Body of pancreas (tissue), 4 donors: ENCODE measurements around the gene ITPRID1. TPM values are rescaled to one million over a fixed set of nuclear protein-coding genes. Genes with fewer than 3 reads are reported as not detected.
"Not testable (repeated sequence)": the region's sequence is repeated elsewhere in the genome, so short reads cannot be mapped to it uniquely, and the experiment has no call there.

Experiments used
- ATAC-seq: fragments of 150-250 bp; one replicate; pipeline ENCODE4 v1.9.1; 2016
- DNase-seq, 4 donors: peaks; one replicate each; pipeline ENCODE4 v3.0.0-alpha.2; 2019
- H3K27ac ChIP-seq, 4 donors: fragments of 200-600 bp; sonication (generic); 1 replicate in 3 of 4; 2 replicates in 1 of 4; pipeline versions ENCODE4 v1.5.1 to v1.6.1; 2016 to 2019; ENCODE audit warnings: mild to moderate bottlenecking in 1 of 4, mixed read lengths in 1 of 4, moderate library complexity in 1 of 4
- H3K27me3 ChIP-seq, 2 donors: fragments of 200-600 bp; sonication (generic); one replicate each; pipeline ENCODE4 v1.6.0; 2016; ENCODE audit warnings: mild to moderate bottlenecking in 1 of 2
- H3K36me3 ChIP-seq, 2 donors: fragments of 200-600 bp; sonication (generic); replicated peaks in 1 of 2; 2 replicates each; pipeline ENCODE4 v1.5.1; 2016; ENCODE audit warnings: low read depth in 2 of 2; ENCODE audit not compliant: insufficient read depth in 1 of 2
- H3K4me1 ChIP-seq: fragments of 200-600 bp; sonication (generic); one replicate; pipeline ENCODE4 v1.6.0; 2016
- H3K4me3 ChIP-seq, 2 donors: fragments of 200-600 bp; sonication (generic); 1 replicate in 1 of 2; 2 replicates in 1 of 2; pipeline ENCODE4 v1.5.1; 2016 to 2019
- H3K9me3 ChIP-seq, 3 donors: fragments of 200-600 bp; sonication (generic); 1 replicate in 2 of 3; 2 replicates in 1 of 3; pipeline ENCODE4 v1.5.1; 2016
- POLR2A ChIP-seq, 3 donors: fragments of 450-650 bp; IDR thresholded peaks; one replicate each; pipeline ENCODE4 v1.6.1; 2016; ENCODE audit warnings: antibody characterized with exemption in 3 of 3, mild to moderate bottlenecking in 2 of 3
- WGBS, 2 donors: methylation state at CpG; one replicate each; pipeline ENCODE4 v1.1.5; 2017; 5-methylcytosine and 5-hydroxymethylcytosine counted together
- intact Hi-C: fragments of 100-400 bp; cut with DNase I; formaldehyde crosslinking; loops from one replicate; pipeline ENCODE4 v1.15.1; 2023
- total RNA-seq, 2 donors: library from RNA; depleted of rRNA; stranded (reverse); fragments of >200 nt; gene quantifications; one replicate each; pipeline ENCODE4 v1.1.0, GENCODE V29; 2016
- TF ChIP-seq, protein P1 (sequence below), 7 experiments: fragments of 450-650 bp in 4 of 7; fragments of 200-600 bp in 3 of 7; sonication (generic) in 3 of 7; IDR thresholded peaks; one replicate each; pipeline ENCODE4 v1.5.1; 2016 to 2019; ENCODE audit warnings: antibody characterized with exemption in 7 of 7

ITPRID1 gene
- total RNA-seq, 2 donors from 2014 or later, result not detected

DNA sequence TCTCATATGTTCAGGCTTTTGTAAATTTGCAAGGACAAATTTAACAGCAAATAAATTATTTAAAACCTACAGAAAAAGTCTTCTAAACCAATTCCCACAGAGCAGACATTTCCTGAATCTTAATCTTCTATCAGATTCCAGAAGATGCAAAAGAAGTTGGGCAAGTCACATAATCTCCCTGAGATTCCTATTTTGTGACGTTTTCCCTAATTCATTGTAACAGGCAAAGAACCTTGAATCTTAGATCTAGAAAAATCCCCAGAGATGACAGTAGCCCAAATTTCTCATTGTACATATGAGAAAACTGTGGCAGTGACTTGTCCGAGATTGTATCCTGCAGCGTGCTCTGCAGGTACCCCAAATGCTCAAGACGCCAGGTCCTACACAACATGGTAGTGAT is 4.9 kb downstream of the ITPRID1 start:
- TF ChIP-seq, protein P1, sequence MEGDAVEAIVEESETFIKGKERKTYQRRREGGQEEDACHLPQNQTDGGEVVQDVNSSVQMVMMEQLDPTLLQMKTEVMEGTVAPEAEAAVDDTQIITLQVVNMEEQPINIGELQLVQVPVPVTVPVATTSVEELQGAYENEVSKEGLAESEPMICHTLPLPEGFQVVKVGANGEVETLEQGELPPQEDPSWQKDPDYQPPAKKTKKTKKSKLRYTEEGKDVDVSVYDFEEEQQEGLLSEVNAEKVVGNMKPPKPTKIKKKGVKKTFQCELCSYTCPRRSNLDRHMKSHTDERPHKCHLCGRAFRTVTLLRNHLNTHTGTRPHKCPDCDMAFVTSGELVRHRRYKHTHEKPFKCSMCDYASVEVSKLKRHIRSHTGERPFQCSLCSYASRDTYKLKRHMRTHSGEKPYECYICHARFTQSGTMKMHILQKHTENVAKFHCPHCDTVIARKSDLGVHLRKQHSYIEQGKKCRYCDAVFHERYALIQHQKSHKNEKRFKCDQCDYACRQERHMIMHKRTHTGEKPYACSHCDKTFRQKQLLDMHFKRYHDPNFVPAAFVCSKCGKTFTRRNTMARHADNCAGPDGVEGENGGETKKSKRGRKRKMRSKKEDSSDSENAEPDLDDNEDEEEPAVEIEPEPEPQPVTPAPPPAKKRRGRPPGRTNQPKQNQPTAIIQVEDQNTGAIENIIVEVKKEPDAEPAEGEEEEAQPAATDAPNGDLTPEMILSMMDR (IDR thresholded peaks at IDR 0.05), result no peak
- no peak for TF ChIP-seq POLR2A (IDR thresholded peaks at IDR 0.05)
- no peak for DNase-seq
- no peak for ATAC-seq
- Histone ChIP-seq H3K27ac (no peak overlapping the region), H3K27me3 (no peaks in the 10 kb centered on the region), H3K4me1 (no peaks in the 10 kb centered on the region), H3K4me3 (no peak overlapping the region), H3K36me3 (no peaks in the 10 kb centered on the region), H3K9me3 (no peaks in the 10 kb centered on the region)
- intact Hi-C loops, result no loop called here
- 74 to 77% methylated on average over 4 of the region's 4 CpGs for WGBS, 2 donors

DNA sequence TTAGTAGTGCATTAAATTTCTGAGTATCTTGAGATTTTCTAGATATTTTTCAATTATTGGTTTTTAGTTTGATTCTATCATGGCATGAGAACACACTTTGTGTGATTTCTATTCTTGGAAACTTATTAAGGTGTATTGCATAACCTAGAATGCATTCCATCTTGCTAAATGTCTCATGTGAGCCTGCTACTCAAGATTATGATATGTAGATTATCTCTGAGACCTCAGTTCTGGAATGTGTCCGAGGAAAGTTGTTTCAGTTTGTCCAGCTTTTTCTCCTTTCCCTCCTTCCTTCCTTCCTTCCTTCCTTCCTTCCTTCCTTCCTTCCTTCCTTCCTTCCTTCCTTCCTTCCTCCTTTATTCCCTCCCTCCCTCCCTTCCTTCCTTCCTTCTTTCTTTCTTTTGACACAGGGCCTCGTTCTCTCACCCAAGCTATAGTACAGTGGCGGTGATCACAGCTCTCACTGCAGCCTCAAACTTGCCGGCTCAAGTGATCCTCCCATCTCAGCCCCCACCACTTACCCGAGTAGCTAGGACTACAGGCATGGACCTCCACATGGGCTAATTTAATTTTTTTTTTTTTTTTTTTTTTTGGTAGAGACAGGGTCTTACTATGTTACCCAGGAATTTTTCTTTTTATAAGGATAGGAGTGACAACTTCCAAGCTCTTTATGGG is 7.6 kb downstream of the ITPRID1 start:
- H3K27ac ChIP-seq, result no peak overlapping the region

DNA sequence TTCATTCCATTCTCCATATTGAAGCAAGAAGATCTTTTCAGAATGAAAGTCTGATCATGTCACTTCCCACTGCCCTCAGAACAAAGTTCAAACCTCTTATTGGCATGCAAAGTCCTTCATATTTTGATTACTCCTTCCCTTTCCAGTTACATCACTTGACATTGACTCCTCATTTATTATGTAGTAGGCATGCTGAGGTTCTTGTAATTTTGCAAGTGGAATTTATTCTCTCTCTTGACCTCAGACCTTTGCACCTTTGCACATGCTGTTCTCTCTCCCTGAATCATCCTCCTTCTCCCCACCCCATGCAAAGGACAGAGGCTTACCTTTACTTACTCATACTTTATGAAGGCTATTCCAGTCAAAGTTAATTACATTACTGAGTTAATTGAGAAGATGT is 13.0 kb downstream of the ITPRID1 start:
- ATAC-seq, result no peak
- Histone ChIP-seq H3K36me3 (no peaks in the 10 kb centered on the region), H3K4me3 (no peak overlapping the region), H3K27me3 (no peaks in the 10 kb centered on the region), H3K4me1 (no peaks in the 10 kb centered on the region), H3K9me3 (no peaks in the 10 kb centered on the region), H3K27ac (no peak overlapping the region)
- no peak for DNase-seq
- TF ChIP-seq, protein P1 (IDR thresholded peaks at IDR 0.05), result no peak
- no peak for TF ChIP-seq POLR2A (IDR thresholded peaks at IDR 0.05)
- intact Hi-C loops, result no loop called here

More for the DNA sequence above, 7.6 kb downstream of the ITPRID1 start:
- no peak for TF ChIP-seq POLR2A (IDR thresholded peaks at IDR 0.05)
- TF ChIP-seq, protein P1 (IDR thresholded peaks at IDR 0.05), result no peak
- no peaks in the 10 kb centered on the region for H3K9me3 ChIP-seq
- 74 to 80% methylated on average over 5 of the region's 5 CpGs for WGBS, 2 donors
- no peaks in the 10 kb centered on the region for H3K4me1 ChIP-seq
- intact Hi-C loops, result no loop called here
- H3K27me3 ChIP-seq, result no peaks in the 10 kb centered on the region
- ATAC-seq (no peak), DNase-seq (no peak)
- H3K4me3 ChIP-seq, result no peak overlapping the region
- H3K36me3 ChIP-seq, result no peaks in the 10 kb centered on the region

DNA sequence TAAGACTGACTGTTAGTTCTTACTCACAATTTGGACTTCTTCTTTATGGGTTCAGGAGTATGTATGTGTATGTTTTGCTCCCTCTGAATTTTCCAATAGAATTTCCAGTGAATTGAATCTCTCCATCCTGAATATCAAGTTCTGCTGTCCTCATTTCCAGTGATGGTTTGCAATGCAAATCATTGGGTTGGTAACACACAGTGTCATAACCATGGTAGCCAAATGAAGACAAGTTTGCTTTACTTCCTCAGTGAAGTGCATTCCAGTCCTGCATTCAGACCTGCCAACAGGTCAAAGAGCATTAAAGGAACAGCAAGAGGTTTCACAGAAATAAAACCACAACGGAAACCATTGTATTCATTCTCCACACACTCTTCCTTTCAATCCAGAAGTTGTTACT is 15.2 kb downstream of the ITPRID1 start:
- Histone ChIP-seq H3K27ac (no peak overlapping the region), H3K4me3 (no peak overlapping the region), H3K9me3 (peaks cover 0 to 3% (median 0%) of the 10 kb centered on the region in 3 donors), H3K27me3 (no peaks in the 10 kb centered on the region), H3K4me1 (no peaks in the 10 kb centered on the region), H3K36me3 (no peaks in the 10 kb centered on the region)
- WGBS, 2 donors, result 48 to 54% methylated on average over 1 of the region's 1 CpG
- TF ChIP-seq, protein P1 (IDR thresholded peaks at IDR 0.05), result no peak
- no peak for TF ChIP-seq POLR2A (IDR thresholded peaks at IDR 0.05)
- intact Hi-C loops, result no loop called here
- ATAC-seq (no peak), DNase-seq (no peak)

DNA sequence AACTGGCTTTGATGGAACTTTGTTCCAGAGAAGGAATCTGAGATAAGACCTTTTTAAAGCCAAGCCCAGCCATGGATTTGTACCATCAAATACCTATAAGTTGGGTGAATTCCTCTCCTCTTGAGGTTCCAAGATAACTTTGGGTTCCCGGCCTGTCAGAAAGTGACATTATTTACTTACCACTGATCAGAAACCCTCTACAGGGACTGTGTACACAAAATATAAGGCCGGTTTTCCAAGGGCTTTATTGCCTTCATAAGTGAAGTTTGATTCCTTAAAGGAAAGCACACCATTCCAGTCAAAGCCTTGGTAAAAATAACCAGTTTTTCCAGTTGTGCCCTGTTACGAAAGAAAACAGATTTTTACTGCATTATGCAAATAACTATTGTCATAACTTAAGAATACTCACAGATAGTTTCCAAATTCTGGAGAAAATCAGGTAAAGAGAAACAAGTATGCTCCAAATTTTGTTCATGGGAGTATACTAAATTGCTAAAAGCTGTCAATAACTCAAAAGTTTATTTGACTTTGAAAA is 26.8 kb downstream of the ITPRID1 start:
- H3K27me3 ChIP-seq, H3K9me3 ChIP-seq, intact Hi-C loops, H3K4me3 ChIP-seq, H3K36me3 ChIP-seq, H3K4me1 ChIP-seq, DNase-seq, H3K27ac ChIP-seq, ATAC-seq: not testable (repeated sequence)
- WGBS, 2 donors, result 4 to 10% methylated on average over 3 of the region's 3 CpGs
